Bronchial epithelial cell (primary cell): Measurements from ENCODE around the gene PLCD1. TPM values are rescaled to one million over a fixed set of nuclear protein-coding genes. Genes with fewer than 3 reads are reported as not detected.

ENCODE experiments used
- DNase-seq: peaks from one replicate; pipeline ENCODE4 v3.0.0-alpha.2; 2010; ENCODE audit warnings: low read depth
- FAIRE-seq: peaks from 2 replicates; lab custom pipeline; 2011; peaks lifted over from hg19 to GRCh38; lab: Jason Lieb, UNC
- H3K27me3 ChIP-seq: 2 replicates; pipeline ENCODE4 v1.5.1; 2011; ENCODE audit warnings: low read length; ENCODE audit not compliant: control insufficient read depth, insufficient read depth
- H3K36me3 ChIP-seq: 2 replicates; pipeline ENCODE4 v1.5.1; 2011; ENCODE audit warnings: low read length; ENCODE audit not compliant: control insufficient read depth, insufficient read depth
- H3K4me3 ChIP-seq: 2 replicates; pipeline ENCODE4 v1.5.1; 2011; ENCODE audit warnings: mild to moderate bottlenecking, low read depth, low read length, control low read depth
- CTCF ChIP-seq: IDR thresholded peaks from 2 replicates; pipeline ENCODE4 v1.5.1; 2011; ENCODE audit warnings: mild to moderate bottlenecking, moderate library complexity, low read length, control low read depth, inconsistent platforms; ENCODE audit not compliant: insufficient read depth, severe bottlenecking
- total RNA-seq: library from RNA; depleted of rRNA; stranded (reverse); fragments of >200 nt; gene quantifications from 2 replicates; pipeline ENCODE4 v1.2.1, GENCODE V29; 2014

Gene PLCD1
- total RNA-seq, 1 donor from 2014 or later, result 24.2 TPM

GRCh38 chr3:37971467-37971866 lies 58.0 kb downstream of the PLCD1 start:
- FAIRE-seq (no peak), DNase-seq (no peak)
- no peak overlapping the region for H3K4me3 ChIP-seq
- H3K36me3 ChIP-seq, result peaks cover 25% of the 10 kb centered on the region
- no peak for TF ChIP-seq CTCF
- H3K27me3 ChIP-seq, result no peaks in the 10 kb centered on the region

GRCh38 chr3:37970802-37971201 lies 58.6 kb downstream of the PLCD1 start:
- no peak for TF ChIP-seq CTCF
- Histone ChIP-seq H3K27me3 (no peaks in the 10 kb centered on the region), H3K36me3 (peaks cover 23% of the 10 kb centered on the region), H3K4me3 (no peak overlapping the region)
- DNase-seq, result no peak
- FAIRE-seq, result no peak

GRCh38 chr3:37969596-37970100 lies 59.8 kb downstream of the PLCD1 start:
- FAIRE-seq (no peak), DNase-seq (no peak)
- Histone ChIP-seq H3K36me3 (peaks cover 22% of the 10 kb centered on the region), H3K4me3 (no peak overlapping the region), H3K27me3 (no peaks in the 10 kb centered on the region)
- TF ChIP-seq CTCF, result no peak

- no peak for DNase-seq
- H3K27me3 ChIP-seq, result no peaks in the 10 kb centered on the region
- TF ChIP-seq CTCF, result no peak
- H3K36me3 ChIP-seq, result peaks cover 20% of the 10 kb centered on the region
- no peak for FAIRE-seq
- H3K4me3 ChIP-seq, result no peak overlapping the region
These were observed 60.4 kb downstream of the PLCD1 start for GRCh38 chr3:37968813-37969595.

- TF ChIP-seq CTCF, result no peak
- no peak for FAIRE-seq
These were observed 61.2 kb downstream of the PLCD1 start for GRCh38 chr3:37968199-37968598.

More at GRCh38 chr3:37968199-37968598, 61.2 kb downstream of the PLCD1 start:
- H3K4me3 ChIP-seq, result no peak overlapping the region
- no peaks in the 10 kb centered on the region for H3K27me3 ChIP-seq
- no peak for DNase-seq
- H3K36me3 ChIP-seq, result peaks cover 18% of the 10 kb centered on the region
